ENCODE results near the gene KSR2.

KSR2 gene

DNA sequence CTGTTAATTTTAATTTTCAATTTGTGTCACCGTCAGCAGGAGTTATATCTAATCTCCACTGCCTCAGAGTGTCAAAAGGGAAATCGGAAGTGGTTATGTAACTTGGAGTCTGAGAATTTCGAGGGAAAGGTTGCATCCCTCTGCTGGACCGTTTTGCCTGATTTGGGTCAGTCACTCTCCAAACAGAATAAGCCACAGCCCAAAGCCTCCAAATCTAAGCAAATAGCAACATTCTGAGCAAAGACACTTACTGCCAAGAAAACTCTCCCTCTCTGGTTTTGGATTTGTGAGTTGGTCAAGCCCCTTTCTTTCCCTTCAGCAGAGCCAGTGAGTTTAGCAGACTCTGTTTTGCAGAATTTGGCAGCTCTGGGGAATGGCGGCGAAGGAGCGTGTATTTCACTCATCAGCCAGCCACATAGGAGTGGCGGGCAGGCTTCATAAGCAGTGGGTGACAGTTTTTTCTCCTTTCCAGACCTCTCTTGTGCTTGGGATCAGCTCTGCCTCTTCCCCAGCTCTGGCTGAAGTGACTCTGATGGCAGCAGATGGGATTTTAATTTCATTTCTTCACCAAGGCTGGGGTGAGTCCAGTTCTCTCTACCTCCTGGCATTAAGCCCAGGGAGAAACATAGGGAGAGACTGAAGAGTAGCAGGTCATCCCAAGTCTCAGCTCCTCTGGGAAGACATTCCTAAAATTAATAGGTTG, 388.6 kb downstream of the KSR2 start:
- in situ Hi-C loops (cut with MboI; ENCODE audit: low pct_unique_long_range_greater_than_20kb, low sequenced_read_pairs, unreplicated experiment) = loop anchor here (25.0 kb wide), 1 partner anchor 193 kb away; no protein-coding TSS in a partner anchor
- TF ChIP-seq, protein P1, sequence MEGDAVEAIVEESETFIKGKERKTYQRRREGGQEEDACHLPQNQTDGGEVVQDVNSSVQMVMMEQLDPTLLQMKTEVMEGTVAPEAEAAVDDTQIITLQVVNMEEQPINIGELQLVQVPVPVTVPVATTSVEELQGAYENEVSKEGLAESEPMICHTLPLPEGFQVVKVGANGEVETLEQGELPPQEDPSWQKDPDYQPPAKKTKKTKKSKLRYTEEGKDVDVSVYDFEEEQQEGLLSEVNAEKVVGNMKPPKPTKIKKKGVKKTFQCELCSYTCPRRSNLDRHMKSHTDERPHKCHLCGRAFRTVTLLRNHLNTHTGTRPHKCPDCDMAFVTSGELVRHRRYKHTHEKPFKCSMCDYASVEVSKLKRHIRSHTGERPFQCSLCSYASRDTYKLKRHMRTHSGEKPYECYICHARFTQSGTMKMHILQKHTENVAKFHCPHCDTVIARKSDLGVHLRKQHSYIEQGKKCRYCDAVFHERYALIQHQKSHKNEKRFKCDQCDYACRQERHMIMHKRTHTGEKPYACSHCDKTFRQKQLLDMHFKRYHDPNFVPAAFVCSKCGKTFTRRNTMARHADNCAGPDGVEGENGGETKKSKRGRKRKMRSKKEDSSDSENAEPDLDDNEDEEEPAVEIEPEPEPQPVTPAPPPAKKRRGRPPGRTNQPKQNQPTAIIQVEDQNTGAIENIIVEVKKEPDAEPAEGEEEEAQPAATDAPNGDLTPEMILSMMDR (IDR thresholded peaks at IDR 0.05; ENCODE audit: extremely low read depth, insufficient read depth, missing control alignments) = no peak
- no peak for DNase-seq (ENCODE audit: low spot score)

DNA sequence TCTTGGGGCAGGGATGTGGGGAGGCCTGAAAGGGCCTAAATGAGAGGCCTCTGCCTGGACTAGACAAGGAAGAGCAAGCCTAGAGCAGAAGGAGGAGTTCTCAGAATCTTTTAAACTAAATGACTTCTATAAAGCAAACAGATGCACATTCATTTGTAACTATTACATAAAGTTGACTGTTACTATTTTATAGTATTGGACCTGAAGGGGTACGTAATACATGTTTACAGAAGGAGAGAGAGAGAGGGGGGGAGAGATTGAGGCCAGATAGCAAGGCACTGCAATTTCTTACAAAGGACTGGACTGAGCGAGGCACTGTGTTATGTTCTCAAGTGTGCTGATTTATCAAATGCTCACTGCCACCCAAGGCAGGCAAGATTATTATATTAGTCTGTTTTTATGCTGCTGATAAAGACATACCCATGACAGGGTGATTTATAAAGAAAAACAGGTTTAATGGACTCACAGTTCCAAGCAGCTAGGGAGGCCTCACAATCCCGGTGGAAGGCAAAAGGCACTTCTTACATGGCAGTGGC, 391.6 kb downstream of the KSR2 start:
- TF ChIP-seq, protein P1 (IDR thresholded peaks at IDR 0.05; ENCODE audit: extremely low read depth, insufficient read depth, missing control alignments) = no peak
- in situ Hi-C loops (cut with MboI; ENCODE audit: low pct_unique_long_range_greater_than_20kb, low sequenced_read_pairs, unreplicated experiment) = loop anchor here (25.0 kb wide), 1 partner anchor 190 kb away; no protein-coding TSS in a partner anchor
- DNase-seq (ENCODE audit: low spot score) = no peak

DNA sequence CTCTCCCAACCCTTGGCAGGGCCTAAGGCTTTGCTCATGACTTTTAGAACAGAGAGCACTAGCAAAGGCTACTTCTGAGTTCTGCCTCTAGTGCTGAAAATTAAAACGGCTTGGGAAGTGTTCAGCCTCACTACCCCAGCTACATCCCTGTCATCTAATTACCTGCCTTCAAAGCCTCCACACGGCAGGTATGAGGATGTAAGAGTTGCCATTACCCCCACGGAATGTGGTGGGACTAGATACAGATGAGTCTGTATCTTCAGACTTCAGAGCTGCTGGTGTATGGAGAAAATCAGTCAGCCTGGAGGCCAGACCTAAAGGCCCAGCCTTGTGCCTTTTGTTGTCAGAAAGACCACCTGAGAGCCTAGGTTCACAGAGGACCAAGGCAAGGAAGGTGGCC, 392.7 kb downstream of the KSR2 start:
- TF ChIP-seq, protein P1 (IDR thresholded peaks at IDR 0.05; ENCODE audit: extremely low read depth, insufficient read depth, missing control alignments) = no peak
- no peak for DNase-seq (ENCODE audit: low spot score)
- in situ Hi-C loops (cut with MboI; ENCODE audit: low pct_unique_long_range_greater_than_20kb, low sequenced_read_pairs, unreplicated experiment) = loop anchor here (25.0 kb wide), 1 partner anchor 189 kb away; no protein-coding TSS in a partner anchor

DNA sequence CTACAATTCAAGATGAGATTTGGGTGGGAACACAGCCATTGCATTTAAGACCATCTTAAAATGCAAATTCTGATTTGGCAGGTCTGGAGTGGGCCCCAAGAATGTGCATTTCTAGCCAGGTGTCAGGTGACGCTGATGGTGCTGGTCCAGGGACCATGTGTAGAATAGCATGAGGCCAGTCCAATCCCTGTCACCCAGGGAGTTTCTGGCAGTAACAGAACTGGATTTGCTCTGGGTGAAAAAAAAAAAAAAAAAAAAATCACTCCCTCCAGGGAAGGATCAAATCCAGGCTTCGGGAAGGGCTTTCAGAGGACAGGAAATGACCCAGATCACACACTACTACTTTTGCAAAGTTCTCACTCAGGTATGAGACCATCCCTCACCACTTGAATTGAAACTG, 394.1 kb downstream of the KSR2 start:
- DNase-seq (ENCODE audit: low spot score) = no peak
- in situ Hi-C loops (cut with MboI; ENCODE audit: low pct_unique_long_range_greater_than_20kb, low sequenced_read_pairs, unreplicated experiment) = loop anchor here (25.0 kb wide), 1 partner anchor 187 kb away; no protein-coding TSS in a partner anchor
- TF ChIP-seq, protein P1 (IDR thresholded peaks at IDR 0.05; ENCODE audit: extremely low read depth, insufficient read depth, missing control alignments) = no peak

DNA sequence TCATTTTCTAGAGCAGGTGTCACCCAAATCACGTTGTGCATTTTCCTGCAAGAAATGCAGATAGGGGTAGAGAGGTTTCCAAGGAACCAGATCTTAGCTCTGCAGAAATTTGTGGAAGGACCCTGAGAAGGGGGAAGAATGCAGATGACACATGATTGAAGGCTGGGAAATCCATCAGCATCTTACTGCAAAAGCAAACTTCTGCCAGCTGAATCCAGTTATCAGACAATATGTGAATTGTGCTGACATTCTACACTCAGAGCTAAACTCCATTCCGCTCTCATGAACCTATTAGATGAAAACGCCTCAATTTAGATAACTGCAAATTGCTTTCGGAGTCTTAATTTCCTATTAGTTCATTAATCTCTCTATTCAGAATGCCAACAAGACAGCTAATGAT, 396.0 kb downstream of the KSR2 start:
- in situ Hi-C loops (cut with MboI; ENCODE audit: low pct_unique_long_range_greater_than_20kb, low sequenced_read_pairs, unreplicated experiment) = no loop called here
- TF ChIP-seq, protein P1 (IDR thresholded peaks at IDR 0.05; ENCODE audit: extremely low read depth, insufficient read depth, missing control alignments) = no peak
- DNase-seq (ENCODE audit: low spot score) = no peak

DNA sequence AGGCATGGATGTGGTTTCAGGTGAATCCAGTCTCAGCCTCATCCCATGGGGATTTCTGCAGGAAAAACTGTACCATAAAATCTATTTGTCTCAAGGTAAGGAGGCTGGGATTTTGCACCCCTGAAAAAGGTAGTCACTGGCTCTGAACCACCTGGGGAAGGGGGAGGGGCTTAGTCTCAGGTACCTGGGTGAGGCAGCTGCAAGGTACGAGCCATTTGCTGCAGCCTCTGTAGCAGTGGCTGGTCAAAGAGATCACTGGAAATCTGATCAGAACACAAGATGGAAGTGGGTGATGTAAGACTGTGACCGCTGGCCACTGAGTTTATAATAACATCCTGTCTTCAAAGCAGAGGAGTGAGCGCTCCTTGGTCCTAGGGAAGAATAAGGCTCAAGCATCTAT, 397.5 kb downstream of the KSR2 start:
- DNase-seq (ENCODE audit: low spot score) = no peak
- TF ChIP-seq, protein P1 (IDR thresholded peaks at IDR 0.05; ENCODE audit: extremely low read depth, insufficient read depth, missing control alignments) = no peak
- in situ Hi-C loops (cut with MboI; ENCODE audit: low pct_unique_long_range_greater_than_20kb, low sequenced_read_pairs, unreplicated experiment) = no loop called here
